HG03575 (cell line): Measurements from ENCODE around the gene MIEF2.
"Not testable (repeated sequence)": the region's sequence is repeated elsewhere in the genome, so short reads cannot be mapped to it uniquely, and the experiment has no call there.

Experiments
- ATAC-seq: cut with Tn5 transposase; IDR thresholded peaks from one replicate; pipeline ENCODE4 v1.9.1; 2021; ENCODE audit not compliant: unreplicated experiment, insufficient number of reproducible peaks, low FRiP score; ENCODE audit errors: extremely low read depth

Gene MIEF2, protein sequence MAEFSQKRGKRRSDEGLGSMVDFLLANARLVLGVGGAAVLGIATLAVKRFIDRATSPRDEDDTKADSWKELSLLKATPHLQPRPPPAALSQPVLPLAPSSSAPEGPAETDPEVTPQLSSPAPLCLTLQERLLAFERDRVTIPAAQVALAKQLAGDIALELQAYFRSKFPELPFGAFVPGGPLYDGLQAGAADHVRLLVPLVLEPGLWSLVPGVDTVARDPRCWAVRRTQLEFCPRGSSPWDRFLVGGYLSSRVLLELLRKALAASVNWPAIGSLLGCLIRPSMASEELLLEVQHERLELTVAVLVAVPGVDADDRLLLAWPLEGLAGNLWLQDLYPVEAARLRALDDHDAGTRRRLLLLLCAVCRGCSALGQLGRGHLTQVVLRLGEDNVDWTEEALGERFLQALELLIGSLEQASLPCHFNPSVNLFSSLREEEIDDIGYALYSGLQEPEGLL

DNA sequence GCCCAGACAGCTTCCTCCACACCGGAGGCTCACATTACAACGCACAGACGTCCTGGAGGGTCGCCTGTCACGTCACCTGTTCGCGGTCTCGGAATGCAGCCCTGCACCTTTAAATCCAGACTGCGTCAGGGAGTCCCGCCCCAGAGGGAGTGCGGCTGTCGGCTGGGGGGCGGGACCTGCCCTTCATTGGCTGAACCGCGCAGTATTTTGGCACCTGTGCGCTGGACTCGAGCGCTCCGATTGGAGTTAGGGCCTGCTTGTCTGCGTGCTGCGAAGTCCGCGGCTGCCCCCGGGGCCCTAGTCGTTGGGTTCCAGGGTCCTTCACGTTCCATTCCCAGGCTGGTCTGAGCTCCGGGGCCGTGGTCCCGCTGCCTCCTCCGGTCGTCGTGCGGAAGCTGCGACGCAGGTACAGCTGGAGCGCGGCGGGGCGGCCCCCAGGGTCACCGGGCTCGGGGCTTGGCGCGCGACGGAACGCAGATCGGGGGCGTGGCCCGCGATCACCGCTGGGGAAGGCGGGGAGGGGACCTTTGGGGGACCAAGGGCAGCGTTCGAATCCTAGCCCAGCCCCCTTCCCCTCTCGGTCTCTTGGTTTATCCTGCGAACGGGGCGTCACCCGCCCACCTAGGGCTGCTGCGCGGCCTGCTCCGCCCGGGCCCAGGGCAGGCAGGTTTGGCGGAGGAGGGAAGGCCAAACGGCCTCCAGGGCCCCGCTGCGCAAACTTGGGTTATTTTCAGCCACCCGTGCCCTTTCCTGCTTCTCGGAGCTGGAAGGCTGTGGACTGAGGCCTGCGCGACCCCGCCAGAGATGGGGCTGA, at the start of gene MIEF2:
TSS of gene MIEF2 (plus strand) at position 331 of the 814 bp plus-strand sequence. CDS start 2,059 bp downstream, outside the sequence.
- ATAC-seq = no peak

DNA sequence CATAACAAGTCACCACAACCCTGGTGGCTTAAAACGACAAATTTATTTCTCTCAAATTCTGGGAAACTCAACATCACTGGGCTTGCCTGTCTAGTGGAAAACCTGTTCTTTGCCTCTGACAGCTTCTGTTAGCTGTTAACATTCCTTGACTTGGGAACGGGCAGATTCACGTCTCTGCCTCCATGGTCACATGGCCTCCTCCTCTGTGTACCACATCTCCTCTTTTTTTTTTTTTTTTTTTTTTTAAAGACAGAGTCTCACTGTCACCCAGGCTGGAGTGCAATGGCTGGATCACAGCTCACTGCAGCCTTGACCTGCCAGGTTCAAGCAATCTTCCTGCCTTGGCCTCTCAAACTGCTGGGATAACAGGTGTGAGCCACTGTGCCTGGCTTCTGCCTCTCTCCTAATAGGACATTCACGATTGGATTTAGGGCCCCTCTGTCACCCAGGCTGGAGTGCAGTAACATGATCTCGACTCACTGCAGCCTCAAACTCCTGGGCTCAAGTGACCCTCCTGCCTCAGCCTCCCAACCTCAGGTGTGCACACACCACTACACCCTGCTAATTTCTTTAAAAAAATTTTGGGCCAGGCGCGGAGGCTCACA, 46.7 kb upstream of the MIEF2 start:
- no peak for ATAC-seq

DNA sequence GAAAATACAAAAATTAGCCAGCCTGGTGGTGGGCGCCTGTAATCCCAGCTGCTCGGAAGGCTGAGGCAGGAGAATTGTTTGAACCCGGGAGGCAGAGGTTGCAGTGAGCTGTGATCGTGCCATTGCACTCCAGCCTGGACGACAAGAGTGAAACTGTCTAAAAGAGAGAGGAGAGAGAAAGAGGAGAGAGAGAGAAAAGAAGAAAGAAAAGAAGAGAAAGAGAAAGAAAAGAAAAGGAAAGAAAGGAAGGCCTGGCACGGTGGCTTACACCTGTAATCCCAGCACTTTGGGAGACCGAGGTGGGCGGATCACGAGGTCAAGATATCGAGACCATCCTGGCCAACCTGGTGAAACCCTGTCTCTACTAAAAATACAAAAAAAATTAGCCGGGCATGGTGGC, 43.6 kb upstream of the MIEF2 start:
- not testable (repeated sequence) for ATAC-seq

DNA sequence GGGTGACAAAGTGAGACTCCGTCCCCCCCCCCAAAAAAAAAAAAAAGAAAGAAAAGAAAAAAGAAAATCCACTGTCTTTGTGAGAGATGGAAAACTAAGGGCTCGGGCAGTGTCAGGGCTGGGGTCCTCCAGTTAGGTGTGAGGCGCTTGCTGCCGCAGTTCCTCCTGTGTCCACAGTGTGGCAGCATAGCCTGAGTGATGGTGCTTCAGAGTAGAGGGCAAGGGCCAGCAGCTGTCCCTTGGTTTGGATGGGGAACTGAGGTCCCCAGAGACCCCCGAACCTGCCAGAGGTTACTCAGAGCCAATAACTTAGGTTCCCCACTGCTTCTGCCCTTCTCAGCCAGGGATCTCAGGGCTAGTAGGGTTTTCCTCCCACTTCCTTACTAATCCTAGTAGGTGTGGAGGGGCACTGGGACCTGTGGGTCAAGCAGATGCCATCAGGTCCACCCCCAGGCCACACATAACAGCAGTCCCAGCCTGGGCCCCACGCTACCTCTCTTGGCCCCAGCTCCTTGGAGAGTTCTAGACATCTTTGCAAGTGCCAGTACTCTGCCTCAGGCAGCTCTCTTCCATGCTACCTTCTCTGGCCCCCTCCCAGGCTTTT, 42.9 kb upstream of the MIEF2 start:
- ATAC-seq = no peak

DNA sequence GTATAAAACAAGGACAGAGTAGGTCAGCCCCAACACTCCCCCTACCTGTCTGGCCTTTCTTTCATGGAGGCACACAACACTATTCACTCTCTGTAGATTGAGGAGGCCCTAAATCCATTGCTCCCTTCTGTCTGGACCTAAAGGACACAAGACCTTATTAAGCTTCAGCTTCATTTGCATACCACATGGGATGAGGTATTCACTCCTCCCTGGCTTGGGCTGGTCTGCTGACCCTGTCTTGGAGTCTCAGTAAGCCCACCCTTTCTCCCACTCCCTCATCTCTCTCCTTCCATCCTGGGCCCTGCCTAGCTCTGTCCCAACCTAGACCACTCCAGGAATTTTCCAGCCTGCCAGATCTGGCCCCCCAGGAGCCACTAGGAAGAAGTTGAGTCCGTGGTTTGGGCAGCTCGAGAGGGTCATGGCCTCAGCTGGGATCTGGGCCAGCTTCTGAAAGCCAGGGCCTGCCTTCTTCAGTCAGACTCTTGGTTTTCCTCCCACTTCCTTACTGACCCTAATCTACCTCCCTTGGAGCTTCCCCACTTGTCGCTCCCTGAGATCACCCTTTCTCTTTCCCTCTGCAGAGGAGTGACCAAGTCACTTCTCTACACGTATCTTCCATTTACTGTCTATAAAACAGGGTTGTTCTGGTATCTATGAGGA, 41.6 kb upstream of the MIEF2 start:
- ATAC-seq = no peak

DNA sequence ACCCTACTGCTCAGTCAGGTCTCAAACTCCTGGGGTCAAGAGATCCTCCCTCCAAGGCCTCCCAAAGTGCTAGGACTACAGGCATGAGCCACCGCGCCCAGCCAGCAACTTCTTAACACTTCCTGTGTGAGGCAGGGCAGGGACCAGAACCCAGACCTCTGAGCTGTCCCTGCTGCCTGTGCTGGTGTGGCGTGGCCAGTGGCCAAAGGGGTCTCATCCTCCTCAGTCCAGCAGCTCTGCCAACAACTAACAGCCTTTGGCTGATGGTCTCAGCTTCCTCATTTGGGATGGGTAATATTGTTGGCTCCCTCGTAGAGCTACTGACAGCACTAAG, 36.4 kb upstream of the MIEF2 start:
- ATAC-seq = no peak

DNA sequence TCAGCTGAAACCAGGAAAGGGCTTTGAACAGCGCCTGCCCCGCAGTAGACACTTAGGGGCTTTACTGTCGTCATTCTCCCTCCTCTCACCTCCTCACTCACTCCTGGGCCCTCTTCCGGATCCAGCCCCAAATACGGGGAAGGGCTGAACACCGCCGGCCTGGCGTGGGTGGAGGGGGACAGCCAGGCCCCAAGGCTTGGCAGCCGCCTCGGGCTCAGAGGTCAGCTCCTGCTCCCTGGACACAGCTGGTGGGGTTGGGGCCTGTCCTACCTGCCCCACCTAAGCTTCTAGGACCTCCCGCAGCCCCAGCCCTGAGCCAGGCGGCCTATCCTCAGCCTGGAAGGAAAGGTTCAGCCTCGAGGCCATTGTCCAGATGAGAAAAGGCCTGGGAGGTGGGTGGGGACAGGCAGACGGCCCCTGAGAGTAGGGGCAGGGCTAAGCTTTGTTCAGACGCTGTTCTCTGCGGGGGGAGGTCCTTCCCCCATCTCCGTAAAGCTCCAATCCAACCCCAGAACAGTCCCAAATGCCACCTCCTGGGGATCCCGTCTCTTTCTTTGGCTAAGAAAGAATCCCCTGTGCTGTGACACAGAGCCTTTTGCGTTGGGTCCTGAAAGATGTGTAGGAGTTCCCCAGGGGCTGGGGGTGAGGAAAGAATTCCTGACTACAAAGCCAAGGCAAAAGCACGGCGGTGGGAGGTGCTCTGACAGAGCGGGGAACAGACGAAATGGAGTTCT, 35.9 kb upstream of the MIEF2 start:
- no peak for ATAC-seq

DNA sequence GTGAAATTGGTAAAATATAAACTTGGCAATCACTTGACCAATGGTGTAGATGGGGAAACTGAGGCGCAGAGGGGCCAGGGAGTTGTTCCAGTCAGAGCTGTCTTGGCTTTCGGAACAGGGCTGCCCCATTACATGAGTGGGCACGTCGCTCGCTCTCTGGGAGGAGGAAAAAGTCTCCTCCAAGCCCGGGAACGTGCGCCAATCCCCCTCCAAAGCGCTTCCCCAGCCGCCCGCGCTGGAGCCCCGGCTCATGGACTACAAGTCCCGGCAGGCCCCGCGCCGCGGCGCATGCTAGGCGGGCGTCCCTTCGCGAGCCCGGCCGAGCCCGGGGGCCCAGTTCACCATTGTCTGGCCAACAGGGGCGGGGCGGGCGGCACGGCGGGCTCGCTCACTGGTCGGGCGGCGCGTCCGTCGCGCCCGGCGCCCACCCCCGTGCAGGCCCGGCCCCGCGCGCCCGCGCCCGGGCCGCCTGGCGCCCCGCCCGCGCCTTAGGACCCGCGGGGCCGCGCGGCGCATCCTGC, 35.3 kb upstream of the MIEF2 start, which contains the start of gene LLGL1:
TSS of gene LLGL1 (plus strand) at position 515 of the 521 bp plus-strand sequence. CDS start 48 bp downstream, outside the sequence.
- ATAC-seq = no peak

DNA sequence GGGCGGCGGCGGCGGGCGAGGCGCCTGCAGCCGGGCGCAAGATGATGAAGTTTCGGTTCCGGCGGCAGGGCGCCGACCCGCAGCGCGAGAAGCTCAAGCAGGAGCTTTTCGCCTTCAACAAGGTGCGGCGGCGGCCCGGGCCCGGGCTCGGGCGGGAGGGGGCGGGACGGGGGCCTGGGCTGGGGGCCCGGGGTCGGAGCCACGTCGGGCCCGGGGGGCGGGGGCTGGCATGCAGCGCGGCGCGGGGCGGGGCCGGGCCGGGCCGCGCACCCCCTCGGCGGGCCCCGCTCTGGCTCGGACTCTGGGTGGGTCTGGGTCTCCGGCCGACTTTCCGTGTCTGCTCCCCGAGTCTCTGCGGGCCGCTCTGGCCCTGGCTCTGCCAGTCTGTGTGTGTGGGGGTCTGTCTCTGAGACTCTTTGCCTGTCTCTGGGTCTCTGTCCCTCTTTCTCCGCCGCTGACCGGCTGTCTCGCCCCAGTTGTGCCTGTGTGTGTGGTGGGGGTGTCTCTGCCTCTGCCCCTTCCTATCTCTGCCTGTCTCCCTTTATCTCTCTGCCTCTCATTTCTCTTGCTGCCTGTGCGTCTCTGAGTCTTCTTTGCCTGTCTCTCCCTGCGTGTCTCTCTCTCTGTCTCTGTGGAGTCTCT, 34.7 kb upstream of the MIEF2 start:
- ATAC-seq = no peak

DNA sequence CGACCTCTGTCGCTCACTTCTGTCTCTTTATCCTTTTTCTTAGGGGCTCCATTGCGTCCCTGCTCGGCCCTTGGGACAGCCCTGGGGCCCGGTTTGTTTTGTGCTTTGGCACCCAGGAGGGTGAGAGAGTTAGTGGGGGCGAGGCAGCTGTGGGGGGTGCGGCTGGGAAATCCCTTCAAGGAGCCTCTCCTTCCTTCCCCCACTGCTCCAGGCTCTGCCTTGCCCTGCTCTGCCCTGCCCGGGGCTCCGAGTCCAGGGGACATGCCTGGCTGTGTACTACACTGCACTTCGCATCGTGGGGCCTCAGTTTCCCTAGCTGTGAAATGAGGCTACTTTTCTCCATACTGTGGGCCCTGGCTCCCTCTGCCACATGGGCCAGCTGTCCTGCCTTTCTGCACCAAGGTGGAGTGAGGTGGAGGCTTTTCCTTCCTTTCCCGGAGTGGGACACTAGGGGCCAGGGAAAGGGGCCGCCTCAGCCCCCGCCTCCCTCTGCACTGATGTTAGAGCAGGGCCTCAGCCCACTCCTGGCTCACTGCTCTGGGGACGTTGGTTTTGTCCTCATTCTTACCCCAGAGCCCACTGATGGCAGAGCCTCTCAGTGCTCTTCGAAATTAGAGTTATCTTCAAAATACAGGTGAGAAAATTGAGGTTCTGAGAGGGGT, 34.0 kb upstream of the MIEF2 start:
- no peak for ATAC-seq

DNA sequence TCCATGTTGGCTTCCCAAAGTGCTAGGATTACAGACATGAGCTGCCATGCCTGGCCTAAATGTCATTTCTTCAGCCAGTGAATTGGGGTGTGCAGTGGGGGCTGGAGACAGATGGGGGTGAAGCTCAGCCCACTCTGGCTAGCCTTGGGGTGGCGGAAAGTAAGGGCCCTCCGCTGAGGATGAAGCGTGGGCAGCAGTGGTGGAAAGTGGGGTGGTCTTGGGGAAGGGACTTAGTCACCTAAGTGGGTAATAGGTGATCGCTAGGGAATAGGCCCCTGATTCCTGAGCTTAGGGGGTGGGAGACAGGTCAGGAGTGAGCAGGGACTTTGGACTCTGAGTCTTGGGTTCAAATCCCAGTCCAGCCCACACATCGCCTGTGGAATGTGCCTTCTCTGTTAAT, 32.8 kb upstream of the MIEF2 start:
- ATAC-seq = no peak

DNA sequence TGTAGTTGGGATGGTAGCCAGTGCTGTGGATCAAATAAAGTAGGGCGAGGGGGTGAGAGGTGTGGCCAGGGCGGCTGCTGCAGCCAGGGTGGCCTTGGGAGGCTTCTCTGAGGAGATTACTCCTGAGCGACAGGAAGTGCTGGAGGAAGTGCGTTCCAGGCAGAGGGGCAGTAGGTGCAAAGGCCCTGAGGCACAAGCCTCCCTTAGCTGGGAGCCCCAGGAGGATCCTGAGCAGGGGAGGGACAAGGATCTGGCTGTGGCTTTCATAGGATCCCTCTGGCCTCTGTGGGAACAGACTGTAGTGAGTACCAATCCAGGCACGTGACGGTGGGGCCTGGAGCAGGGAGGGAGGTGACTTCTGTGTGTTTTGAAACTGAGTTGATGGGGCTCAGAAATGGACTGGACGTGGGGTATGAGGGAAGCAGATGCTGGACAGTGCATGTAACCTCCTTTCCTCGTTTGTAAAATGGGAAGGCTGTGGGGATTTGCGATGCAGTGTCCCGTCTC, 32.2 kb upstream of the MIEF2 start:
- no peak for ATAC-seq

DNA sequence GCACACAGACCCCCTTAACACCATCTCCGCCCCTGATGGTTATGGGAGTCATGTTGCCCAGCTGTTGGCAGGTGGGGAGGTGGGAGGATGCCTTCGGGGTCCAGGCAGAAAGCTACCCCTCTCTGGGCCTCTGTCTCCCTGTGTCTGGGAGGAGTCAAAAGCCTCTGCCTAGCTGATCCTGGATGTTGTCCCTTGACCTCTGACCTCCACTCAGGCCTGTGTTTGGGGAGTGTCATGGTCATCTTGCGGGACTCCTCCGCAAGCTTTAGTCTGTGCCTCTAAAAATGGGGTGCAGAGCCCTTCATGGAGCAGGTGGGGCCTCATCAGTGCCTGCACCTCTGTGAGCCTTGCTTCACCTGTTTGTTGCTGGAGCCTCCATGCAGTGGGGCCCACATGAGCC, 31.2 kb upstream of the MIEF2 start:
- ATAC-seq = no peak

DNA sequence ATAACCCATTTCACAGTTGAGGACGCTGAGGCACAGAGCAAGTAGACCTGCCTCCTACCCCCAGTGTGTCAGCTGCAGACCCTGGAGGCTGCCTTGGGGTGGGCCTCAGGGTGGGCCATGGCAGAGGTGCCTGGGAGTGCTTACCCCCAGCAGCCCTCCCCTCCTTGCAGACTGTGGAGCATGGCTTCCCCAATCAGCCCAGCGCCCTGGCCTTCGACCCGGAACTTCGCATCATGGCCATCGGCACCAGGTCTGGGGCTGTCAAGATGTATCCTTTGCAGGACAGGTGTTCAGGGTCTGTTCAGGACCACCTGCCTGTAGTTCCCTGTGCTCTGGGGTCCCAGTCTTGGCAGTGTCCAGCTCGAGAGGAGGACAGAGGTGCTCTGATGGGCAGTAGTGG, 30.7 kb upstream of the MIEF2 start:
- no peak for ATAC-seq

DNA sequence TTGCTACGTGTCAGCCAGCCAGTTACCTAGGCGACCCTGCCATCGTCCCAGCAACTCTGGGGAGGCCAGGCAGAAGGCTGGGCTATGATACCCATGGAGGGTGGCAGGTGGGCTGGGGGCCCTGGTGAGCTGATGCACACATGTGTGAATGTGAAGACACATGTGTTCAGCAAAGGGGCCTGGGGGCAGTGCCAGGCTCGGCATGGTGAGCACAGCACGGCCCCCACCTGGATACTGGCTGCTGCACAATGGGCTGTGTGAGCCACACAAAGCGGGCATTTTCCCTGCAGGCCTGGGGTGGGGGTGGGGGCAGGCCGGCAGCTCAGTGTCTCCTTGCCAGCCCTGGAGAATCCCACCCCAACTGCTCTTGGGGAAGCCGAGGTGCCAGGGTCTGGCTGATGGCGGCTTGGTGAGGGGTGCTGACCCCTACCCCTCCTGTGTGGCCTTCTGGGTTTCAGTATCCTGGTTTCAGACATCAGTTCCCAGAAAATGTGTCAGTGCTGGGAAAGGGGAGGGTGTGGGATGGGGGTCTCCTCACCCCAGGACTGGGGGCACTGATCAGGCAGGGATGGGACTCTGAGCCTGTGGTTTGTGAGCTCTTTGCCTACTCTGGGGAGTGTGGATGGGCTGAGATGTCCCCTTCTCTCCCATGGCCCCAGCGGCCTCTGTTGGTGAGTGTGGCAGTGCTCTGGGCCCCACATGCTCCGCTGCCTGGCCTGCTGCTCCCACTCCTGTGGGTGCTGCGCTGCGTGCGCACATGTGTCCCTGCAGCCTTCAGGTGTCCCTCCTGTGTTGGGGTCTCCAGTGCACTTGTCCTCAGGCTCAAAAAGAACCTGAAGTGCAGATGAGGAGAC, 29.9 kb upstream of the MIEF2 start:
- no peak for ATAC-seq

DNA sequence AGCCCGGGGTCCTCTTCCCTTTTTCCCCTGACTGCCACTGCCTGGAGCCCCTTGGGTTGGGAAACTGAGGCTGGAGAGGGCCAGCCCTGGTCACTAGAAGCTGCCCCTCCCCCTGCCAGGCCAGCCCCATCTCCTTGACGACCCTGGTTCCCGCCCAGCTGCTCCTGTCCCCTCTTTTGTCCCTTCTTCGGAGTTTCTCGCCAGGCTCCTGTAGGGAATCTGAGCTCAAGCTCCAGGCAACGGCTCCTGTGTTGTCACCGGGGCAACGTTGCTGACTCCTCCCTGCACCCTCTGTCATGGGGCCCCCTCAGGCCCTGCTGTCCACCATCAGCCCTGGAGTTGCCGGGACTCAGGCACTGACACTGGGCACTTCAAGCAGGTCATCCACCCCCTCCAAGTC, 29.3 kb upstream of the MIEF2 start:
- no peak for ATAC-seq
